Measurements from ENCODE around the gene FAM124A.

FAM124A gene

GRCh38 chr13:51275101-51275500 is 52.9 kb downstream of the FAM124A start:
- Histone ChIP-seq H3K9ac (ENCODE audit: low read length) (no peak overlapping the region), H3K14ac (ENCODE audit: low read length) (no peak overlapping the region), H2BK5ac (ENCODE audit: low read depth, low read length, poor library complexity) (no peak overlapping the region), H3K79me2 (ENCODE audit: control insufficient read depth, insufficient read depth, low read length, poor library complexity) (no peaks in the 10 kb centered on the region), H3K36me3 (ENCODE audit: control insufficient read depth in 1 of 2, insufficient read depth in 2 of 2, low read length in 2 of 2) (no peaks in the 10 kb centered on the region), H3K4me2 (ENCODE audit: low read length) (no peak overlapping the region), H2AFZ (ENCODE audit: insufficient read depth, low read length, poor library complexity) (no peak overlapping the region), H4K8ac (ENCODE audit: low read depth, low read length) (no peak overlapping the region), H3K27ac (ENCODE audit: low read depth, low read length) (no peak overlapping the region), H4K91ac (ENCODE audit: low read depth, low read length) (no peak overlapping the region), H3K27me3 (ENCODE audit: insufficient read depth, low read length) (no peaks in the 10 kb centered on the region), H3K4me1 (ENCODE audit: control insufficient read depth in 1 of 2, insufficient read depth in 2 of 2, low read length in 2 of 2) (no peaks in the 10 kb centered on the region), H4K12ac (ENCODE audit: low read depth, low read length) (no peak overlapping the region), H2AK5ac (ENCODE audit: low read length) (no peak overlapping the region), H3K4ac (ENCODE audit: low read depth, low read length) (no peak overlapping the region), H3K79me1 (ENCODE audit: low read length) (no peaks in the 10 kb centered on the region), H3K4me3 (ENCODE audit: low read depth, low read length) (no peak overlapping the region), H2BK12ac (ENCODE audit: low read length) (no peak overlapping the region), H3K18ac (ENCODE audit: low read length) (no peak overlapping the region), H2BK120ac (ENCODE audit: insufficient read depth, low read length, poor library complexity) (no peak overlapping the region), H3K23ac (ENCODE audit: low read length) (no peak overlapping the region), H3K9me3 (ENCODE audit: insufficient read depth, low read depth, low read length) (no peaks in the 10 kb centered on the region)
- no peak for DNase-seq
- whole genome bisulfite sequencing (ENCODE audit: extremely low coverage, insufficient coverage, insufficient read length), result no CpG with 5 or more reads among the region's 2 CpGs

GRCh38 chr13:51276636-51277035 is 54.4 kb downstream of the FAM124A start:
- no peaks in the 10 kb centered on the region for H3K4me1 ChIP-seq (ENCODE audit: control insufficient read depth in 1 of 2, insufficient read depth in 2 of 2, low read length in 2 of 2)
- no peak overlapping the region for H2BK5ac ChIP-seq (ENCODE audit: low read depth, low read length, poor library complexity)
- no peak overlapping the region for H3K4me2 ChIP-seq (ENCODE audit: low read length)
- DNase-seq, result no peak
- no peak overlapping the region for H3K18ac ChIP-seq (ENCODE audit: low read length)
- no peak overlapping the region for H4K8ac ChIP-seq (ENCODE audit: low read depth, low read length)
- no peak overlapping the region for H3K4me3 ChIP-seq (ENCODE audit: low read depth, low read length)
- H2AFZ ChIP-seq (ENCODE audit: insufficient read depth, low read length, poor library complexity), result no peak overlapping the region
- H4K91ac ChIP-seq (ENCODE audit: low read depth, low read length), result no peak overlapping the region
- no peak overlapping the region for H4K12ac ChIP-seq (ENCODE audit: low read depth, low read length)
- H2AK5ac ChIP-seq (ENCODE audit: low read length), result no peak overlapping the region
- no peak overlapping the region for H3K14ac ChIP-seq (ENCODE audit: low read length)
- no peaks in the 10 kb centered on the region for H3K79me2 ChIP-seq (ENCODE audit: control insufficient read depth, insufficient read depth, low read length, poor library complexity)
- H3K27me3 ChIP-seq (ENCODE audit: insufficient read depth, low read length), result no peaks in the 10 kb centered on the region
- H2BK12ac ChIP-seq (ENCODE audit: low read length), result no peak overlapping the region
- no peaks in the 10 kb centered on the region for H3K36me3 ChIP-seq (ENCODE audit: control insufficient read depth in 1 of 2, insufficient read depth in 2 of 2, low read length in 2 of 2)
- H3K9ac ChIP-seq (ENCODE audit: low read length), result no peak overlapping the region
- H2BK120ac ChIP-seq (ENCODE audit: insufficient read depth, low read length, poor library complexity), result no peak overlapping the region
- H3K27ac ChIP-seq (ENCODE audit: low read depth, low read length), result no peak overlapping the region
- no CpG with 5 or more reads among the region's 4 CpGs for WGBS (ENCODE audit: extremely low coverage, insufficient coverage, insufficient read length)
- H3K79me1 ChIP-seq (ENCODE audit: low read length), result no peaks in the 10 kb centered on the region
- H3K9me3 ChIP-seq (ENCODE audit: insufficient read depth, low read depth, low read length), result no peaks in the 10 kb centered on the region
- no peak overlapping the region for H3K23ac ChIP-seq (ENCODE audit: low read length)
- H3K4ac ChIP-seq (ENCODE audit: low read depth, low read length), result no peak overlapping the region

- H3K4me3 ChIP-seq (ENCODE audit: low read depth, low read length), result no peak overlapping the region
- no peak overlapping the region for H4K91ac ChIP-seq (ENCODE audit: low read depth, low read length)
- H3K18ac ChIP-seq (ENCODE audit: low read length), result no peak overlapping the region
- H3K4me2 ChIP-seq (ENCODE audit: low read length), result no peak overlapping the region
- H3K9ac ChIP-seq (ENCODE audit: low read length), result no peak overlapping the region
- no peaks in the 10 kb centered on the region for H3K36me3 ChIP-seq (ENCODE audit: control insufficient read depth in 1 of 2, insufficient read depth in 2 of 2, low read length in 2 of 2)
- H3K23ac ChIP-seq (ENCODE audit: low read length), result no peak overlapping the region
- H3K79me2 ChIP-seq (ENCODE audit: control insufficient read depth, insufficient read depth, low read length, poor library complexity), result no peaks in the 10 kb centered on the region
- no peak overlapping the region for H3K27ac ChIP-seq (ENCODE audit: low read depth, low read length)
- no peak overlapping the region for H3K4ac ChIP-seq (ENCODE audit: low read depth, low read length)
- no peaks in the 10 kb centered on the region for H3K79me1 ChIP-seq (ENCODE audit: low read length)
- H3K14ac ChIP-seq (ENCODE audit: low read length), result no peak overlapping the region
- no peak overlapping the region for H2BK12ac ChIP-seq (ENCODE audit: low read length)
- H4K12ac ChIP-seq (ENCODE audit: low read depth, low read length), result no peak overlapping the region
- H4K8ac ChIP-seq (ENCODE audit: low read depth, low read length), result no peak overlapping the region
- DNase-seq, result no peak
- H2AFZ ChIP-seq (ENCODE audit: insufficient read depth, low read length, poor library complexity), result no peak overlapping the region
- no peaks in the 10 kb centered on the region for H3K9me3 ChIP-seq (ENCODE audit: insufficient read depth, low read depth, low read length)
- H3K27me3 ChIP-seq (ENCODE audit: insufficient read depth, low read length), result no peaks in the 10 kb centered on the region
- H2BK120ac ChIP-seq (ENCODE audit: insufficient read depth, low read length, poor library complexity), result no peak overlapping the region
- no peak overlapping the region for H2BK5ac ChIP-seq (ENCODE audit: low read depth, low read length, poor library complexity)
- WGBS (ENCODE audit: extremely low coverage, insufficient coverage, insufficient read length), result no CpG with 5 or more reads among the region's 4 CpGs
- no peak overlapping the region for H2AK5ac ChIP-seq (ENCODE audit: low read length)
- no peaks in the 10 kb centered on the region for H3K4me1 ChIP-seq (ENCODE audit: control insufficient read depth in 1 of 2, insufficient read depth in 2 of 2, low read length in 2 of 2)
Observed at GRCh38 chr13:51277928-51278327, 55.7 kb downstream of the FAM124A start.

- Histone ChIP-seq H2AFZ (ENCODE audit: insufficient read depth, low read length, poor library complexity) (no peak overlapping the region), H3K79me2 (ENCODE audit: control insufficient read depth, insufficient read depth, low read length, poor library complexity) (no peaks in the 10 kb centered on the region), H2BK5ac (ENCODE audit: low read depth, low read length, poor library complexity) (no peak overlapping the region), H3K18ac (ENCODE audit: low read length) (no peak overlapping the region), H2BK12ac (ENCODE audit: low read length) (no peak overlapping the region), H3K9me3 (ENCODE audit: insufficient read depth, low read depth, low read length) (no peaks in the 10 kb centered on the region), H3K23ac (ENCODE audit: low read length) (no peak overlapping the region), H3K79me1 (ENCODE audit: low read length) (no peaks in the 10 kb centered on the region), H3K27ac (ENCODE audit: low read depth, low read length) (no peak overlapping the region), H4K12ac (ENCODE audit: low read depth, low read length) (no peak overlapping the region), H4K8ac (ENCODE audit: low read depth, low read length) (no peak overlapping the region), H3K4me1 (ENCODE audit: control insufficient read depth in 1 of 2, insufficient read depth in 2 of 2, low read length in 2 of 2) (no peaks in the 10 kb centered on the region), H3K4me2 (ENCODE audit: low read length) (no peak overlapping the region), H3K4ac (ENCODE audit: low read depth, low read length) (no peak overlapping the region), H2AK5ac (ENCODE audit: low read length) (no peak overlapping the region), H3K9ac (ENCODE audit: low read length) (no peak overlapping the region), H4K91ac (ENCODE audit: low read depth, low read length) (no peak overlapping the region), H3K4me3 (ENCODE audit: low read depth, low read length) (no peak overlapping the region), H2BK120ac (ENCODE audit: insufficient read depth, low read length, poor library complexity) (no peak overlapping the region), H3K36me3 (ENCODE audit: control insufficient read depth in 1 of 2, insufficient read depth in 2 of 2, low read length in 2 of 2) (no peaks in the 10 kb centered on the region), H3K27me3 (ENCODE audit: insufficient read depth, low read length) (no peaks in the 10 kb centered on the region), H3K14ac (ENCODE audit: low read length) (no peak overlapping the region)
- DNase-seq, result no peak
- no CpG with 5 or more reads among the region's 9 CpGs for WGBS (ENCODE audit: extremely low coverage, insufficient coverage, insufficient read length)
Observed at GRCh38 chr13:51278426-51279130, 56.4 kb downstream of the FAM124A start.
